GM23338 (cell line): ENCODE data around the gene RAPGEF4. TPM values are rescaled to one million over a fixed set of nuclear protein-coding genes. Genes with fewer than 3 reads are reported as not detected.

Experiments used
- ATAC-seq: fragments of 200-7000 bp; cut with Tn5 transposase; 3 replicates; pipeline ENCODE4 v1.9.1; 2020
- DNase-seq: peaks from one replicate; pipeline ENCODE4 v3.0.0-alpha.2; 2015; ENCODE audit warnings: low spot score
- H2AFZ ChIP-seq: fragments of 200-600 bp; sonication (generic); 2 replicates; pipeline ENCODE4 v1.8.0; 2016; ENCODE audit warnings: antibody characterized with exemption, mild to moderate bottlenecking, moderate library complexity
- H3F3A ChIP-seq: fragments of 200-600 bp; sonication (generic); replicated peaks from 2 replicates; pipeline ENCODE4 v1.8.0; 2017; ENCODE audit warnings: antibody characterized with exemption, mixed run types, low read depth
- H3K27ac ChIP-seq: fragments of 200-600 bp; sonication (generic); 2 replicates; pipeline ENCODE4 v1.6.1; 2016; ENCODE audit warnings: low read depth
- H3K27me3 ChIP-seq: fragments of 200-600 bp; sonication (generic); 2 replicates; pipeline ENCODE4 v1.8.0; 2016; ENCODE audit warnings: mild to moderate bottlenecking, mixed run types, moderate library complexity; ENCODE audit not compliant: insufficient read depth
- H3K36me3 ChIP-seq: fragments of 200-600 bp; sonication (generic); 2 replicates; pipeline ENCODE4 v1.8.0; 2016; ENCODE audit warnings: mild to moderate bottlenecking; ENCODE audit not compliant: insufficient read depth
- H3K4me1 ChIP-seq: fragments of 200-600 bp; sonication (generic); 2 replicates; pipeline ENCODE4 v1.8.0; 2016; ENCODE audit warnings: mild to moderate bottlenecking, moderate library complexity; ENCODE audit not compliant: insufficient read depth
- H3K4me2 ChIP-seq: fragments of 200-600 bp; sonication (generic); 2 replicates; pipeline ENCODE4 v1.7.1; 2017; ENCODE audit warnings: mixed run types
- H3K4me3 ChIP-seq: fragments of 200-600 bp; sonication (generic); 2 replicates; pipeline ENCODE4 v1.6.1; 2016; ENCODE audit warnings: mixed run types
- H3K79me2 ChIP-seq: fragments of 200-600 bp; sonication (generic); replicated peaks from 2 replicates; pipeline ENCODE4 v1.8.0; 2017; ENCODE audit warnings: mild to moderate bottlenecking; ENCODE audit not compliant: insufficient read depth
- H3K9me2 ChIP-seq: fragments of 200-600 bp; sonication (generic); 2 replicates; pipeline ENCODE4 v1.8.0; 2017; ENCODE audit not compliant: insufficient read depth
- H4K20me1 ChIP-seq: fragments of 200-600 bp; sonication (generic); replicated peaks from 2 replicates; pipeline ENCODE4 v1.8.0; 2017; ENCODE audit warnings: mild to moderate bottlenecking; ENCODE audit not compliant: insufficient read depth
- H3K27ac Mint-ChIP-seq: 2 replicates; pipeline ENCODE4 v1.8.0; 2020; ENCODE audit warnings: inconsistent platforms, mild to moderate bottlenecking, moderate library complexity, mixed read lengths
- H3K27me3 Mint-ChIP-seq: 3 replicates; pipeline ENCODE4 v1.8.0; 2022; ENCODE audit warnings: low read depth, mild to moderate bottlenecking, moderate library complexity, mixed read lengths, inconsistent platforms; ENCODE audit not compliant: insufficient read depth, poor library complexity
- H3K36me3 Mint-ChIP-seq: 3 replicates; pipeline ENCODE4 v1.8.0; 2021; ENCODE audit warnings: low read depth, mild to moderate bottlenecking, inconsistent platforms, moderate library complexity, mixed read lengths
- H3K4me1 Mint-ChIP-seq: 3 replicates; pipeline ENCODE4 v1.8.0; 2020; ENCODE audit warnings: mild to moderate bottlenecking, inconsistent platforms, mixed read lengths
- H3K4me3 Mint-ChIP-seq: 3 replicates; pipeline ENCODE4 v1.8.0; 2021; ENCODE audit warnings: moderate library complexity, mild to moderate bottlenecking, inconsistent platforms, mixed read lengths
- H3K9me3 Mint-ChIP-seq: 3 replicates; pipeline ENCODE4 v1.8.0; 2020; ENCODE audit warnings: moderate library complexity, mild to moderate bottlenecking, inconsistent platforms, mixed read lengths
- CREB1 ChIP-seq: fragments of 250-450 bp; sonication (Bioruptor Pico); IDR thresholded peaks from 2 replicates; pipeline ENCODE4 v1.5.0; 2020; ENCODE audit warnings: low read depth, mild to moderate bottlenecking, moderate library complexity
- CTCF ChIP-seq, 2 experiments: fragments of 200-600 bp in 1 of 2; sonication (generic) in 1 of 2; conservative IDR thresholded peaks; 2 replicates each; pipeline versions ENCODE4 v1.5.1 to v1.6.1; 2016 to 2017; ENCODE audit warnings: antibody characterized with exemption in 2 of 2, low read depth in 2 of 2, mild to moderate bottlenecking in 2 of 2, moderate library complexity in 1 of 2
- EZH2 ChIP-seq: fragments of 200-600 bp; sonication (generic); IDR thresholded peaks from one replicate; pipeline ENCODE4 v1.8.0; 2017; ENCODE audit warnings: antibody characterized with exemption, mild to moderate bottlenecking, low read depth; ENCODE audit not compliant: unreplicated experiment
- EZH2phosphoT487 ChIP-seq: fragments of 200-600 bp; sonication (generic); IDR thresholded peaks from one replicate; pipeline ENCODE4 v1.8.1; 2018; ENCODE audit warnings: antibody characterized with exemption; ENCODE audit not compliant: unreplicated experiment
- JUNB ChIP-seq: IDR thresholded peaks from one replicate; pipeline ENCODE4 v1.6.1; 2016; ENCODE audit warnings: antibody characterized with exemption; ENCODE audit not compliant: unreplicated experiment
- NANOG ChIP-seq: IDR thresholded peaks from 2 replicates; pipeline ENCODE4 v1.6.1; 2016; ENCODE audit warnings: antibody characterized with exemption, borderline replicate concordance
- POLR2AphosphoS5 ChIP-seq: IDR thresholded peaks from 2 replicates; pipeline ENCODE4 v1.6.1; 2016; ENCODE audit warnings: antibody characterized with exemption, low read depth
- STAT1 ChIP-seq: IDR thresholded peaks from one replicate; pipeline ENCODE4 v1.6.1; 2016; ENCODE audit warnings: antibody characterized with exemption; ENCODE audit not compliant: unreplicated experiment
- ZNF114 ChIP-seq: fragments of 250-450 bp; sonication (Bioruptor Pico); IDR thresholded peaks from 2 replicates; pipeline ENCODE4 v1.5.0; 2020; ENCODE audit warnings: mild to moderate bottlenecking, moderate library complexity
- ZNF331 ChIP-seq: fragments of 250-450 bp; sonication (Bioruptor Pico); IDR thresholded peaks from 2 replicates; pipeline ENCODE4 v1.5.0; 2020; ENCODE audit warnings: low read depth, mild to moderate bottlenecking, moderate library complexity
- ZNF462 ChIP-seq: fragments of 250-450 bp; sonication (Bioruptor Pico); IDR thresholded peaks from 2 replicates; pipeline ENCODE4 v1.5.0; 2020; ENCODE audit warnings: mild to moderate bottlenecking, moderate library complexity
- polyA plus RNA-seq: library from polyadenylated mRNA; unstranded; fragments of >200 nt; fragmentation: Nextera tagmentation; extraction: Ambion mirVana; gene quantifications from 2 replicates; pipeline ENCODE4 v1.2.1, GENCODE V29; 2016
- total RNA-seq: library from RNA; depleted of rRNA; stranded (reverse); fragments of >200 nt; shearing (Covaris generic); gene quantifications from 2 replicates; pipeline ENCODE4 v1.2.3, GENCODE V29; 2014
- TF ChIP-seq, protein P1 (sequence below): IDR thresholded peaks from one replicate; pipeline ENCODE4 v1.6.1; 2018; ENCODE audit warnings: antibody characterized with exemption; ENCODE audit not compliant: unreplicated experiment
- TF ChIP-seq, protein P2 (sequence below): IDR thresholded peaks from 2 replicates; pipeline ENCODE4 v1.6.1; 2016; ENCODE audit warnings: antibody characterized with exemption

RAPGEF4 gene
- total and polyA plus RNA-seq, 2 experiments from 2014 or later: 1.7 to 4.7 TPM

GRCh38 chr2:172763079-172763478 lies 27.4 kb downstream of the RAPGEF4 start:
- Histone ChIP-seq H3K4me2 (no peak overlapping the region), H3K27ac (no peak overlapping the region), H3K36me3 (no peaks in the 10 kb centered on the region), H3F3A (no peaks in the 10 kb centered on the region), H3K79me2 (no peaks in the 10 kb centered on the region), H2AFZ (no peak overlapping the region), H3K27me3 (no peaks in the 10 kb centered on the region), H3K9me2 (peaks cover 6% of the 10 kb centered on the region; the same call in 1 of the 2 replicates), H4K20me1 (no peaks in the 10 kb centered on the region), H3K4me1 (no peaks in the 10 kb centered on the region), H3K4me3 (no peak overlapping the region)
- H3K4me3 Mint-ChIP-seq: no peak overlapping the region
- H3K9me3 Mint-ChIP-seq: peaks cover 18% of the 10 kb centered on the region
- H3K27me3 Mint-ChIP-seq: peaks cover 1% of the 10 kb centered on the region
- H3K36me3 Mint-ChIP-seq: peaks cover 9% of the 10 kb centered on the region; the same call in 2 of the 3 replicates
- H3K4me1 Mint-ChIP-seq: no peaks in the 10 kb centered on the region
- no peak for TF ChIP-seq ZNF462 (CRISPR knock-in tag)
- no peak for TF ChIP-seq ZNF114 (CRISPR knock-in tag)
- TF ChIP-seq JUNB: no peak
- no peak for TF ChIP-seq ZNF331
- TF ChIP-seq CTCF (conservative IDR thresholded peaks at IDR 0.05; ENCODE audit: low read depth in 2 of 2): no peak
- no peak for TF ChIP-seq POLR2AphosphoS5
- TF ChIP-seq STAT1: no peak
- TF ChIP-seq CREB1 (CRISPR knock-in tag): no peak
- TF ChIP-seq NANOG: no peak
- TF ChIP-seq, protein P1, sequence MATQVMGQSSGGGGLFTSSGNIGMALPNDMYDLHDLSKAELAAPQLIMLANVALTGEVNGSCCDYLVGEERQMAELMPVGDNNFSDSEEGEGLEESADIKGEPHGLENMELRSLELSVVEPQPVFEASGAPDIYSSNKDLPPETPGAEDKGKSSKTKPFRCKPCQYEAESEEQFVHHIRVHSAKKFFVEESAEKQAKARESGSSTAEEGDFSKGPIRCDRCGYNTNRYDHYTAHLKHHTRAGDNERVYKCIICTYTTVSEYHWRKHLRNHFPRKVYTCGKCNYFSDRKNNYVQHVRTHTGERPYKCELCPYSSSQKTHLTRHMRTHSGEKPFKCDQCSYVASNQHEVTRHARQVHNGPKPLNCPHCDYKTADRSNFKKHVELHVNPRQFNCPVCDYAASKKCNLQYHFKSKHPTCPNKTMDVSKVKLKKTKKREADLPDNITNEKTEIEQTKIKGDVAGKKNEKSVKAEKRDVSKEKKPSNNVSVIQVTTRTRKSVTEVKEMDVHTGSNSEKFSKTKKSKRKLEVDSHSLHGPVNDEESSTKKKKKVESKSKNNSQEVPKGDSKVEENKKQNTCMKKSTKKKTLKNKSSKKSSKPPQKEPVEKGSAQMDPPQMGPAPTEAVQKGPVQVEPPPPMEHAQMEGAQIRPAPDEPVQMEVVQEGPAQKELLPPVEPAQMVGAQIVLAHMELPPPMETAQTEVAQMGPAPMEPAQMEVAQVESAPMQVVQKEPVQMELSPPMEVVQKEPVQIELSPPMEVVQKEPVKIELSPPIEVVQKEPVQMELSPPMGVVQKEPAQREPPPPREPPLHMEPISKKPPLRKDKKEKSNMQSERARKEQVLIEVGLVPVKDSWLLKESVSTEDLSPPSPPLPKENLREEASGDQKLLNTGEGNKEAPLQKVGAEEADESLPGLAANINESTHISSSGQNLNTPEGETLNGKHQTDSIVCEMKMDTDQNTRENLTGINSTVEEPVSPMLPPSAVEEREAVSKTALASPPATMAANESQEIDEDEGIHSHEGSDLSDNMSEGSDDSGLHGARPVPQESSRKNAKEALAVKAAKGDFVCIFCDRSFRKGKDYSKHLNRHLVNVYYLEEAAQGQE: no peak
- no peak for TF ChIP-seq EZH2phosphoT487
- no peak for TF ChIP-seq EZH2
- TF ChIP-seq, protein P2, sequence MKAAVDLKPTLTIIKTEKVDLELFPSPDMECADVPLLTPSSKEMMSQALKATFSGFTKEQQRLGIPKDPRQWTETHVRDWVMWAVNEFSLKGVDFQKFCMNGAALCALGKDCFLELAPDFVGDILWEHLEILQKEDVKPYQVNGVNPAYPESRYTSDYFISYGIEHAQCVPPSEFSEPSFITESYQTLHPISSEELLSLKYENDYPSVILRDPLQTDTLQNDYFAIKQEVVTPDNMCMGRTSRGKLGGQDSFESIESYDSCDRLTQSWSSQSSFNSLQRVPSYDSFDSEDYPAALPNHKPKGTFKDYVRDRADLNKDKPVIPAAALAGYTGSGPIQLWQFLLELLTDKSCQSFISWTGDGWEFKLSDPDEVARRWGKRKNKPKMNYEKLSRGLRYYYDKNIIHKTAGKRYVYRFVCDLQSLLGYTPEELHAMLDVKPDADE: no peak
- ATAC-seq (no peak), DNase-seq (no peak)
- no peak overlapping the region for H3K27ac Mint-ChIP-seq
